ENCODE results near the gene MACROD2.
A peak's percentile ranks its signal among the peaks of the same experiment; 100 is the strongest.

The MACROD2 gene

DNA sequence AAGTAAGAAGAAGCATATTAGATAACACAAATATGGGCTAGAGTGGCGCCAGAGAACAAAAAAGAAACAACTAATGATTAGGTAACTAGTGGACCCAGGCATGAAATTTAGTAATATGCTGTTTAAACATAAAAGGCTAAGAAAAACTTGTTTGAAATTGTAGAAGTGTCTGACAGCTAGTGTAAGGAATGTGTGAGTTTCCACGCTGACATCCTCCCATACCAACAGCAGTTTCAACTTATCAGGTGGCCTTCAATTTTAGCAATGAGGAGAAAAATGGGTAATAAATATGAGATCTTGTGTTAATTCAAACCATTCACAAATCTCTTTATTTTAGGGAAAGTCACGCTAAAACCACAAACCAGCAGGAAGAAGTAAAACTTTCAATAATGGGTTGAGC, 782.3 kb downstream of the MACROD2 start:
- no peak for TF ChIP-seq CTCF (conservative IDR thresholded peaks at IDR 0.05; ENCODE audit: low read depth, low read length)
- DNase-seq (ENCODE audit: low read depth): peak; percentile 68
- H3K4me3 ChIP-seq (ENCODE audit: low read depth, low read length): no peak overlapping the region

GRCh38 chr20:14778096-14778495, 782.8 kb downstream of the MACROD2 start:
- no peak overlapping the region for H3K4me3 ChIP-seq (ENCODE audit: low read depth, low read length)
- no peak for DNase-seq (ENCODE audit: low read depth)
- no peak for TF ChIP-seq CTCF (conservative IDR thresholded peaks at IDR 0.05; ENCODE audit: low read depth, low read length)

DNA sequence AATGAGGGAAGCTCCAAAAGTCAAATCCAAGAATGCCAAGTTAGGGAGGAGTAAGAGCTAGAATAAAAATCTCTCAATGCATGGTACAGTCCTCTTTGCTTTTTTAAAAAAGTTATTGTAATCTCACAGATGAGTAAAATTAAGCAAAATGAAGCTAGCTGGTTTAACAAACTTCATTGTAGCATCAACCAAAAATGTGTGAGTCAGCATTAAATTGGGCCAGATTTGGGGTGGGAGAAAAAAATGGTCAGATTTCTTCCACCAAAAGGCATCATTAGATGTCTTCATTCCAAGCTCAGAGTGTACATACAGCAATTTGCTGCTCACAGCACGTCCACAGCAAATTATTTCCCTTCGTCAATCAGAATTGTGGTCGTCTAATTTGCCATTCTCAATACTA, 783.6 kb downstream of the MACROD2 start:
- TF ChIP-seq CTCF (conservative IDR thresholded peaks at IDR 0.05; ENCODE audit: low read depth, low read length): no peak
- no peak for DNase-seq (ENCODE audit: low read depth)
- H3K4me3 ChIP-seq (ENCODE audit: low read depth, low read length): no peak overlapping the region

DNA sequence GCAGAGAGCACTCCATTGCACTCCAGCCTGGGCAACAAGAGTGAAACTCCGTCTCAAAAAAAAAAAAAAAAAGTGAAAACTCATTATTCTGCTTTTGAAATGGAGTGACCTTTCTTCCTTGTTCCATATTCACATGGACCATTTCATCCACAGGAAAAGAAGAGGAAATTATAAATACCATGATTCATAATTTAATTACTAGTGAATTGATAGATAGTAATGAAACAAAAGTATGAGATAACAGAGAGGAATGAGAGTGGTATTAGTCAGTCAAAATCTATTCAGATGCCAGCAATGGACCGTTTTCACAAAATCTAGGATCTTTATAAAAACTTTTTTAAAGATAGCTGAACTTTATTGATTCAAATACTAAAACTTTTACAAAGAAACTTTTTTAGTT, 785.2 kb downstream of the MACROD2 start:
- no peak for TF ChIP-seq CTCF (conservative IDR thresholded peaks at IDR 0.05; ENCODE audit: low read depth, low read length)

GRCh38 chr20:14782731-14783130, 787.4 kb downstream of the MACROD2 start:
- DNase-seq (ENCODE audit: low read depth): no peak
- no peak for TF ChIP-seq CTCF (conservative IDR thresholded peaks at IDR 0.05; ENCODE audit: low read depth, low read length)
- H3K4me3 ChIP-seq (ENCODE audit: low read depth, low read length): no peak overlapping the region

More for the DNA sequence above, 785.2 kb downstream of the MACROD2 start:
- no peak overlapping the region for H3K4me3 ChIP-seq (ENCODE audit: low read depth, low read length)
- DNase-seq (ENCODE audit: low read depth): no peak

DNA sequence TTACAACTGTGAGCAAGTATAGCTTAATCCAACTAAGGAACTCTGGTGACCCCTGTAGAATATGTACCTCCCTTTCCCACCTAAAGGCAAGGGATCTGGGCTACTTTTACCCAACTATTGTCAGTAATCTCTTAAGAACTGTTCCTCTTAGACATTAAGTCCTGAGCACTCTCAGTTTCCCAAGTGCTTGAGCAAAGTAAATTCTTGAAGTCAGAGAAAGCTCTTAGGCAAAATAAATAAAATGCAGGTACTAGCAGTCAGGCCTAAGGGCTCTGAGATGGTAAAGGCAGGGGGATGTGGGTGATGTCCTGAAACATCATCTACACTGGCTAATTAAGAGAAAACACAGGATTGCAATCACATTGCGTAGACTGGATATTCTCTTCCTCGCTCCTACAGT, 788.5 kb downstream of the MACROD2 start:
- TF ChIP-seq CTCF (conservative IDR thresholded peaks at IDR 0.05; ENCODE audit: low read depth, low read length): no peak

GRCh38 chr20:14785065-14785743, 789.9 kb downstream of the MACROD2 start:
- H3K4me3 ChIP-seq (ENCODE audit: low read depth, low read length): no peak overlapping the region
- no peak for DNase-seq (ENCODE audit: low read depth)
- no peak for TF ChIP-seq CTCF (conservative IDR thresholded peaks at IDR 0.05; ENCODE audit: low read depth, low read length)

More for the DNA sequence above, 788.5 kb downstream of the MACROD2 start:
- no peak overlapping the region for H3K4me3 ChIP-seq (ENCODE audit: low read depth, low read length)
- DNase-seq (ENCODE audit: low read depth): no peak
